Erythroblast (primary cell): Measurements from ENCODE around the gene CTSZ.

Experiments
- GATA1 ChIP-seq: IDR thresholded peaks from 2 replicates; pipeline ENCODE4 v1.6.1; 2011; ENCODE audit warnings: low read depth, mild to moderate bottlenecking, control low read depth, low read length, moderate library complexity
- POLR2A ChIP-seq: IDR thresholded peaks from 2 replicates; pipeline ENCODE4 v1.6.1; 2011; ENCODE audit warnings: mild to moderate bottlenecking, low read length

DNA sequence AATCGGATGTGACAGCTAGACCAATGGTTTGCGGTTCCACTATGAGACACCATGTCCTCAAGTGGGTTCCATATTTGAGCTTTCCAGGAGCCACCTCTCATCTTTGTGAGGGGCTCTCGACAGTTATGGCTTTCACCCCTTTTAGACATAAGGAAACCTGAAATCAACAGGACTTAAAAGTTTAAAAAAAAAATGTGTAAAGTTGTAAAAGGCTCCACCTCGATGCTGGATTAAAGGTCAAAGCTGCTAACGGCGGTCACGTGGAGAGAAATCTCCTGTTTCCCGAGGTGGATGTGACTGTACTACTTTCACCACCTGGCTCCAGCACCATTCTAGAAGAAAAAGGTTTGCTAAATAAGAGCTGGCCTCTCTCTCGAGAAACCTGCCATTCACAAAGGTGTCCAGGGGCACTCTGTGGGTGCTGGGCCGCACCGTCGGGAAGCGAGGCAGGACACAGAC lies 24.5 kb upstream of the CTSZ start:
- no peak for TF ChIP-seq POLR2A
- no peak for TF ChIP-seq GATA1
